Activated CD8-positive, alpha-beta T cell treated with anti-CD3 and anti-CD28 coated beads for 36 hours (primary cell): ENCODE data around the gene ASMTL. TPM values are rescaled to one million over a fixed set of nuclear protein-coding genes. Genes with fewer than 3 reads are reported as not detected.
"Not testable (repeated sequence)": the region's sequence is repeated elsewhere in the genome, so short reads cannot be mapped to it uniquely, and the experiment has no call there.

Source experiments
- ATAC-seq: fragments of 200-7000 bp; cut with Tn5 transposase; one replicate; pipeline ENCODE4 v1.10.0; 2021; ENCODE audit warnings: mild to moderate bottlenecking, moderate library complexity
- CTCF ChIA-PET: fragments of 350-600 bp; sonication (Branson Sonifier 250); formaldehyde crosslinking; loops from one replicate; lab custom pipeline; 2021; ENCODE audit warnings: antibody characterized with exemption; lab: Charles Lee
- POLR2A ChIA-PET: fragments of 350-600 bp; sonication (Branson Sonifier 250); formaldehyde crosslinking; loops from one replicate; lab custom pipeline; 2021; ENCODE audit warnings: antibody characterized with exemption; lab: Charles Lee
- DNase-seq: peaks from one replicate; pipeline ENCODE4 v3.0.0-alpha.2; 2020
- H3K27ac Mint-ChIP-seq: one replicate; pipeline ENCODE4 v1.8.0; 2021; ENCODE audit warnings: mild to moderate bottlenecking, mixed read lengths
- H3K27me3 Mint-ChIP-seq: one replicate; pipeline ENCODE4 v1.8.0; 2021; ENCODE audit warnings: mixed read lengths
- H3K36me3 Mint-ChIP-seq: one replicate; pipeline ENCODE4 v1.8.0; 2021; ENCODE audit warnings: low read depth, mixed read lengths
- H3K4me1 Mint-ChIP-seq: one replicate; pipeline ENCODE4 v1.8.0; 2021; ENCODE audit warnings: low read depth, mixed read lengths
- H3K4me3 Mint-ChIP-seq: one replicate; pipeline ENCODE4 v1.8.0; 2021; ENCODE audit warnings: mild to moderate bottlenecking, moderate library complexity, mixed read lengths
- H3K9me3 Mint-ChIP-seq: one replicate; pipeline ENCODE4 v1.8.0; 2021; ENCODE audit warnings: mixed read lengths
- CTCF ChIP-seq: fragments of 200-600 bp; IDR thresholded peaks from one replicate; pipeline ENCODE4 v1.8.0; 2022; ENCODE audit warnings: antibody characterized with exemption, mild to moderate bottlenecking
- intact Hi-C: fragments of 100-400 bp; cut with micrococcal nuclease; formaldehyde crosslinking; loops from one replicate; pipeline ENCODE4 v1.10.0; 2022
- total RNA-seq, 2 experiments: library from RNA; stranded (reverse); gene quantifications; one replicate each; pipeline ENCODE4 v1.2.3, GENCODE V29; 2021

The ASMTL gene
- total RNA-seq, 2 experiments from 2014 or later: 55.8 to 57.2 TPM

DNA sequence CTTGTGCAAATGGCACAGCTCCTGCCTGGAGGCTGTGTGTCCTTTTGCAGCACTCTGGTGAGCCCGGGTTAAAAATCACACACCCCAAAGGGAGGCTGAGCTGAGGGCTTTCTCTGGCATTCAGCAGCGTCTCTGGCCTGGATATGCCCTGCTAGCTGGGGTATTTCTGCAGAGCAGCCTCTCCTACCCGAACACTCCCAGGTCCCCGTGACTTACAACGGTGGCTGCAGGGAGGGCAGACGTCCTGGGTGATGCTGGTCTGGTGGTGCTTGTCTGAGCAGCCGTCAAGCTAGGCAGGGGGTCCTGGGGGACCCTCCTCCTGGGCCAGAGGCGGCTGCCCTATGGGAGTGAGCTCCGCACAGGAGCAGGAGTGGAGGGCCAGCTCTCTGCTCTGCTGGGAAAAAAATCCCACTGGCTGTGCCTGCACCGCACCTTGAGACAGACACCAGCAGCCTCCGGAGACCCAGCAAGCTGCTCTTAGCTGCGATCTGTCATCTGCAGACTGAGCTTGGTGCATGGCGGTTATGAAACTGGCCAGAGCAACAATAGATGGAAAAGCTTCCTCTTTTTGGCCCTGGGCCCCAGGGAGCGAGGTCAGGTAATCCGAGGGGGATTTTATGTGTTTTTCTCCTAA is 41.3 kb upstream of the ASMTL start:
- Mint-ChIP-seq H3K27ac (peak overlapping the region; percentile 36), H3K4me1 (peaks cover 23% of the 10 kb centered on the region), H3K36me3 (peaks cover 23% of the 10 kb centered on the region), H3K4me3 (no peak overlapping the region), H3K9me3 (peaks cover 10% of the 10 kb centered on the region), H3K27me3 (no peaks in the 10 kb centered on the region)
- ChIA-PET POLR2A (no interaction called here), CTCF (no interaction called here)
- intact Hi-C loops: no loop called here
- no peak for DNase-seq
- no peak for ATAC-seq
- no peak for TF ChIP-seq CTCF

DNA sequence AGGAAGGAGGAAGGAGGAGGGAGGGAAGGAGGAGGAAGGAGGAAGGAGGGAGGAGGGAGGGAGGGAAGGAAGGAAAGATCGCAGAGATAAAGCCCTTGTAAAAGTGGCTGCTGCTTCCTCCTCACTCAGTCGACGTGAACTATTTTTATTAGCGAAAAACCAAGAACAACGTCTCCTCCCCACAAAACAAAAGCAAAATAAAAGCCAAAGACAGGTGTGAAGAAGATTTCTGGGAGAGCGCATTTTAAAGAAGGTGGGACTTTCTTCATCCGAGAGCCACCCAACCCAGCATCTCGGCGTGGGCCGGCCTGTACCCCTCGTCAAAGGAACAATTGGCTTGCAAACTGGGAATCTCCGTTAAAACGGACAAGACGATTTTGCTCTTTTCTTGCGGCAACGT is 40.7 kb upstream of the ASMTL start:
- ChIA-PET POLR2A (no interaction called here), CTCF (no interaction called here)
- intact Hi-C loops: no loop called here
- H3K36me3 Mint-ChIP-seq: peaks cover 28% of the 10 kb centered on the region
- no peak overlapping the region for H3K4me3 Mint-ChIP-seq
- TF ChIP-seq CTCF: no peak
- ATAC-seq: no peak
- peaks cover 23% of the 10 kb centered on the region for H3K4me1 Mint-ChIP-seq
- H3K27me3 Mint-ChIP-seq: no peaks in the 10 kb centered on the region
- no peak for DNase-seq
- peak overlapping the region; percentile 36 for H3K27ac Mint-ChIP-seq
- peaks cover 10% of the 10 kb centered on the region for H3K9me3 Mint-ChIP-seq

GRCh38 chrX:1492421-1493012 is 39.8 kb upstream of the ASMTL start:
- Mint-ChIP-seq H3K4me3 (no peak overlapping the region), H3K4me1 (peaks cover 23% of the 10 kb centered on the region), H3K36me3 (peaks cover 31% of the 10 kb centered on the region), H3K27me3 (no peaks in the 10 kb centered on the region), H3K9me3 (peaks cover 10% of the 10 kb centered on the region), H3K27ac (no peak overlapping the region)
- no peak for TF ChIP-seq CTCF
- DNase-seq (no peak), ATAC-seq (no peak)
- POLR2A ChIA-PET: no interaction called here
- intact Hi-C loops: no loop called here
- CTCF ChIA-PET: no interaction called here

DNA sequence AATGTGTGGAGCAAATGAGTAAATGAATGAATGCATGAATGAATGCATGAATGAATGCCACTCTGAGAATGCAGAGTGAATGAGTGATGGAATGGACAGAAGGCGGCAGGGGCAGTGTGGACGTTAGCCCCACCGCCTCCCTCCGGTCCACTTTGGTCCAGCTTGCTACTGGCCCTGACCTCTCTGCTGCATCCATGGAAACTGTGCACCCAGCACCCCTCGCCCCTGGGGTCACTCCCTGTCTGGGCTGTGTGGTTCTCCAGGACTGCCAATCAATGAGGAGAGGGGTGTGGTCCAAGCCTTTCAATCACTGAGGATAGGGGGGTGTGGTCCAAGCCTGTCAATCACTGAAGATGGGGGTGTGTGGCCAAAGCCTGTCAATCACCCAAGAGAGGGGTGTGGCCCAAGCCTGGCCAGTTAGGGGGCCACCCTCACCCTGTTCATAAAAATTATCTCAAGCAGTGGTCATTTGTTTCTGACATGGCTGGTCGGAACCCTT is 39.2 kb upstream of the ASMTL start:
- intact Hi-C loops: no loop called here
- ATAC-seq (peak; percentile 94), DNase-seq (peak; percentile 89)
- CTCF ChIA-PET: no interaction called here
- H3K9me3 Mint-ChIP-seq: peaks cover 10% of the 10 kb centered on the region
- peak overlapping the region; percentile 48 for H3K27ac Mint-ChIP-seq
- POLR2A ChIA-PET: no interaction called here
- peaks cover 23% of the 10 kb centered on the region for H3K4me1 Mint-ChIP-seq
- peak overlapping the region; percentile 7 for H3K4me3 Mint-ChIP-seq
- TF ChIP-seq CTCF: no peak
- peaks cover 35% of the 10 kb centered on the region for H3K36me3 Mint-ChIP-seq
- no peaks in the 10 kb centered on the region for H3K27me3 Mint-ChIP-seq

GRCh38 chrX:1491248-1491647 is 38.5 kb upstream of the ASMTL start:
- CTCF ChIA-PET, H3K4me3 Mint-ChIP-seq, ATAC-seq, POLR2A ChIA-PET, intact Hi-C loops, H3K27ac Mint-ChIP-seq, H3K27me3 Mint-ChIP-seq, DNase-seq: not testable (repeated sequence)
- peaks cover 10% of the 10 kb centered on the region for H3K9me3 Mint-ChIP-seq
- peaks cover 22% of the 10 kb centered on the region for H3K4me1 Mint-ChIP-seq
- H3K36me3 Mint-ChIP-seq: peaks cover 37% of the 10 kb centered on the region

- H3K4me3 Mint-ChIP-seq, ATAC-seq, CTCF ChIA-PET, H3K27me3 Mint-ChIP-seq, POLR2A ChIA-PET, DNase-seq, H3K27ac Mint-ChIP-seq, intact Hi-C loops: not testable (repeated sequence)
- peaks cover 20% of the 10 kb centered on the region for H3K4me1 Mint-ChIP-seq
- H3K9me3 Mint-ChIP-seq: peaks cover 13% of the 10 kb centered on the region
- H3K36me3 Mint-ChIP-seq: peaks cover 41% of the 10 kb centered on the region
Measured at GRCh38 chrX:1490723-1491122, 38.0 kb upstream of the ASMTL start.

- H3K27me3 Mint-ChIP-seq, intact Hi-C loops, CTCF ChIA-PET, H3K27ac Mint-ChIP-seq, POLR2A ChIA-PET, ATAC-seq, DNase-seq: not testable (repeated sequence)
- Mint-ChIP-seq H3K36me3 (peaks cover 43% of the 10 kb centered on the region), H3K4me3 (peak overlapping the region; percentile 17), H3K4me1 (peaks cover 22% of the 10 kb centered on the region), H3K9me3 (peaks cover 13% of the 10 kb centered on the region)
Measured at GRCh38 chrX:1489354-1489753, 36.6 kb upstream of the ASMTL start.
